Endothelial cell of umbilical vein (primary cell): ENCODE measurements around the gene SIRT5. TPM values are rescaled to one million over a fixed set of nuclear protein-coding genes. Genes with fewer than 3 reads are reported as not detected.

ENCODE experiments used
- BruUV-seq: library from RNA; stranded (reverse); fragments of 400-500 nt; replicated peaks from 2 replicates; lab custom pipeline; 2021; lab: Mats Ljungman, UMichigan
- CTCF ChIA-PET: fragments of 300-600, 350-600 bp; sonication (Branson Sonifier 250); formaldehyde crosslinking; loops from one replicate; lab custom pipeline; 2021; ENCODE audit warnings: antibody characterized with exemption, inconsistent platforms; lab: Charles Lee
- POLR2A ChIA-PET: fragments of 300-600, 350-600 bp; sonication (Branson Sonifier 250); formaldehyde crosslinking; loops from one replicate; lab custom pipeline; 2021; ENCODE audit warnings: antibody characterized with exemption, inconsistent platforms; lab: Charles Lee
- DNase-seq: peaks from one replicate; pipeline ENCODE4 v3.0.0-alpha.2; 2011; ENCODE audit warnings: low read depth, low spot score
- FAIRE-seq: peaks from 2 replicates; lab custom pipeline; 2011; peaks lifted over from hg19 to GRCh38; lab: Jason Lieb, UNC
- H2AFZ ChIP-seq: 2 replicates; pipeline ENCODE4 v1.6.0; 2012; ENCODE audit warnings: low read depth, low read length, control low read depth, inconsistent platforms
- H3K27ac ChIP-seq: 2 replicates; pipeline ENCODE4 v1.5.1; 2011; ENCODE audit warnings: low read depth, mild to moderate bottlenecking, control low read depth, low read length, moderate library complexity; ENCODE audit not compliant: insufficient read depth
- H3K27me3 ChIP-seq, 2 experiments: 2 replicates each; pipeline versions ENCODE4 v1.6.0 to v1.6.1; 2011; ENCODE audit warnings: low read length in 2 of 2, mixed read lengths in 1 of 2; ENCODE audit not compliant: control insufficient read depth in 2 of 2, insufficient read depth in 2 of 2
- H3K36me3 ChIP-seq, 2 experiments: 2 replicates in 1 of 2; 3 replicates in 1 of 2; pipeline ENCODE4 v1.5.1; 2011; ENCODE audit warnings: low read length in 2 of 2, mild to moderate bottlenecking in 1 of 2, moderate library complexity in 1 of 2; ENCODE audit not compliant: control insufficient read depth in 2 of 2, insufficient read depth in 2 of 2; ENCODE audit errors: extremely low read depth in 1 of 2
- H3K4me1 ChIP-seq: 3 replicates; pipeline ENCODE4 v1.5.1; 2011; ENCODE audit warnings: mild to moderate bottlenecking, low read length; ENCODE audit not compliant: control insufficient read depth, insufficient read depth; ENCODE audit errors: extremely low read depth
- H3K4me2 ChIP-seq: 2 replicates; pipeline ENCODE4 v1.6.1; 2011; ENCODE audit warnings: low read length, control low read depth, mixed read lengths; ENCODE audit not compliant: insufficient read depth
- H3K4me3 ChIP-seq, 3 experiments: fragments of 200-600 bp in 1 of 3; sonication (generic), shearing (Covaris generic) in 1 of 3; replicated peaks in 1 of 3; 2 replicates each; pipeline ENCODE4 v1.5.1; 2011 to 2016; ENCODE audit warnings: control low read depth in 3 of 3, low read length in 3 of 3, mild to moderate bottlenecking in 2 of 3, inconsistent platforms in 1 of 3, low read depth in 1 of 3, moderate library complexity in 1 of 3; ENCODE audit not compliant: insufficient read depth in 1 of 3
- H3K79me2 ChIP-seq: 2 replicates; pipeline ENCODE4 v1.6.0; 2012; ENCODE audit warnings: low read length, inconsistent platforms; ENCODE audit not compliant: control insufficient read depth, insufficient read depth
- H3K9ac ChIP-seq: replicated peaks from 2 replicates; pipeline ENCODE3; 2011; ENCODE audit warnings: low read length, control low read depth; ENCODE audit not compliant: insufficient read depth; ENCODE audit errors: extremely low read depth
- H3K9me1 ChIP-seq: replicated peaks from 3 replicates; pipeline ENCODE4 v1.6.0; 2011; ENCODE audit warnings: mild to moderate bottlenecking, low read length; ENCODE audit not compliant: control insufficient read depth, insufficient read depth; ENCODE audit errors: extremely low read depth
- H3K9me3 ChIP-seq: replicated peaks from 2 replicates; pipeline ENCODE4 v1.5.1; 2012; ENCODE audit warnings: low read length, inconsistent platforms; ENCODE audit not compliant: control insufficient read depth, insufficient read depth
- H4K20me1 ChIP-seq: replicated peaks from 2 replicates; pipeline ENCODE3; 2011; ENCODE audit warnings: mild to moderate bottlenecking, low read length; ENCODE audit not compliant: control insufficient read depth, insufficient read depth; ENCODE audit errors: extremely low read depth
- CTCF ChIP-seq, 2 donors: IDR thresholded peaks; 1 replicate in 1 of 2; 2 replicates in 1 of 2; pipeline ENCODE4 v1.5.1; 2011; ENCODE audit warnings: low read length in 2 of 2, mild to moderate bottlenecking in 2 of 2, moderate library complexity in 2 of 2, control low read depth in 1 of 2, inconsistent platforms in 1 of 2, low read depth in 1 of 2; ENCODE audit not compliant: insufficient read depth in 1 of 2; ENCODE audit errors: extremely low read depth in 1 of 2
- EZH2 ChIP-seq: IDR thresholded peaks from 2 replicates; pipeline ENCODE4 v1.6.1; 2012; ENCODE audit warnings: borderline replicate concordance, low read depth, mild to moderate bottlenecking, moderate library complexity, low read length, inconsistent platforms; ENCODE audit not compliant: severe bottlenecking
- FOS ChIP-seq: IDR thresholded peaks from 2 replicates; pipeline ENCODE4 v1.6.1; 2011; ENCODE audit warnings: mild to moderate bottlenecking, low read length, moderate library complexity, borderline replicate concordance; ENCODE audit not compliant: insufficient read depth
- GATA2 ChIP-seq: IDR thresholded peaks from 2 replicates; pipeline ENCODE4 v1.7.0; 2011; ENCODE audit warnings: low read depth, mild to moderate bottlenecking, moderate library complexity, mixed read lengths, low read length; ENCODE audit not compliant: insufficient read length, insufficient read depth
- JUN ChIP-seq: IDR thresholded peaks from 2 replicates; pipeline ENCODE4 v1.6.1; 2011; ENCODE audit warnings: borderline replicate concordance, low read depth; ENCODE audit not compliant: insufficient read length, insufficient read depth
- MYC ChIP-seq: IDR thresholded peaks from one replicate; pipeline ENCODE4 v1.6.1; 2011; ENCODE audit warnings: mild to moderate bottlenecking, low read depth, low read length
- POLR2A ChIP-seq: IDR thresholded peaks from 2 replicates; pipeline ENCODE4 v1.6.1; 2012; ENCODE audit warnings: low read depth, mild to moderate bottlenecking, control low read depth, low read length
- POLR2AphosphoS5 ChIP-seq: IDR thresholded peaks from 2 replicates; pipeline ENCODE4 v1.6.1; 2012; ENCODE audit warnings: low read depth, mild to moderate bottlenecking, control low read depth, low read length, moderate library complexity; ENCODE audit not compliant: insufficient read depth
- dilution Hi-C: fragments of 300-500 bp; cut with MboI; formaldehyde crosslinking; loops from one replicate; pipeline ENCODE4 v1.15.0; 2019; ENCODE audit warnings: low sequenced_read_pairs; ENCODE audit not compliant: extremely low pct_ligation_motif_present
- intact Hi-C: fragments of 100-400 bp; cut with micrococcal nuclease; formaldehyde crosslinking; loops from one replicate; pipeline ENCODE4 v1.10.0; 2022
- polyA plus RNA-seq, 4 experiments: library from polyadenylated mRNA; depleted of rRNA in 3 of 4; stranded (reverse) in 3 of 4; unstranded in 1 of 4; fragments of >200 nt; gene quantifications; 2 replicates each; pipeline versions ENCODE4 v1.2.1 to v1.2.3, GENCODE V29; 2011 to 2012; ENCODE audit warnings: missing spikeins in 1 of 4
- total RNA-seq: library from RNA; stranded (reverse); gene quantifications from 2 replicates; pipeline ENCODE4 v1.2.3, GENCODE V29; 2021
- TF ChIP-seq, protein P1 (sequence below): IDR thresholded peaks from 2 replicates; pipeline ENCODE4 v1.6.1; 2011; ENCODE audit not compliant: insufficient read depth, insufficient read length

SIRT5 gene
- total and polyA plus RNA-seq, 2 donors (not counting 3 experiments of a cell fraction or from before 2014, with no cell fraction given), result 4.7 to 7.2 TPM

- H3K9ac ChIP-seq, result no peak overlapping the region
These were observed 55.2 kb downstream of the SIRT5 start for GRCh38 chr6:13629459-13630116.

DNA sequence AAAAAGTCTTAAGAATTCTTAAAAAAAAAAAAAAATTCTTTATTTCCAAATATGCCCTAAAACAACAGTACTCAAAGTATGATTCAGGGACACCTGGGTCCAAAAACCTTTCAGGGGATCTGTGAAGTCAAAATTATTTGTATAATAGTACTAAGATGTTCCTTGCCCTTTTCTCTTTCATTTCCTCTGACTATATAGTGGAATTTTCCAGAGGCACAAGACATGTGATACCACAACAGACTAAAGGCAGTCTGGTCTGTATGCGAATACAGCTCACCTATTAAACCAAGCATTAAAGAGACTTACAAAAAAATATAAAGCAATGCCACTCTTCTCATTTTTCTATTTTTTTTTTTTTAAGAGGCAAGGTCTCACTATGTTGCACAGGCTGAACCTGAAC is 56.1 kb downstream of the SIRT5 start:
- POLR2A ChIA-PET, result no interaction called here

More at GRCh38 chr6:13629459-13630116, 55.2 kb downstream of the SIRT5 start:
- Histone ChIP-seq H3K4me1 (no peaks in the 10 kb centered on the region), H3K27me3 (no peaks in the 10 kb centered on the region), H3K9me3 (no peaks in the 10 kb centered on the region), H3K4me3 (no peak overlapping the region), H4K20me1 (no peaks in the 10 kb centered on the region), H3K79me2 (no peaks in the 10 kb centered on the region), H3K4me2 (no peak overlapping the region), H3K27ac (no peak overlapping the region), H2AFZ (no peak overlapping the region), H3K36me3 (peaks cover 5 to 9% of the 10 kb centered on the region in 2 experiments), H3K9me1 (no peaks in the 10 kb centered on the region)
- POLR2A ChIA-PET, result no interaction called here
- no TSS peak for BruUV-seq
- TF ChIP-seq, protein P1, sequence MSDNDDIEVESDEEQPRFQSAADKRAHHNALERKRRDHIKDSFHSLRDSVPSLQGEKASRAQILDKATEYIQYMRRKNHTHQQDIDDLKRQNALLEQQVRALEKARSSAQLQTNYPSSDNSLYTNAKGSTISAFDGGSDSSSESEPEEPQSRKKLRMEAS, result no peak
- no peak for TF ChIP-seq EZH2
- TF ChIP-seq FOS, result no peak
- no peak for TF ChIP-seq MYC
- CTCF ChIA-PET, result interaction anchor here (0.7 kb wide), 1 partner anchor 15 kb away, joined by 3 read pairs; the partner anchor contains the start of gene NOL7
- FAIRE-seq (no peak), DNase-seq (peak; percentile 65)
- dilution Hi-C loops, result no loop called here
- intact Hi-C loops, result loop anchor here (10.0 kb wide), 1 partner anchor 435 kb away; no protein-coding TSS in a partner anchor

More for the DNA sequence above, 56.1 kb downstream of the SIRT5 start:
- H3K4me3 ChIP-seq, result no peak overlapping the region
- BruUV-seq, result no TSS peak
- TF ChIP-seq GATA2, result no peak
- TF ChIP-seq FOS, result no peak
- no peak for TF ChIP-seq POLR2A
- no peak for TF ChIP-seq CTCF (IDR thresholded peaks at IDR 0.05; ENCODE audit: extremely low read depth in 1 of 2, insufficient read depth in 1 of 2, low read depth in 1 of 2, low read length in 2 of 2)
- TF ChIP-seq MYC, result no peak
- TF ChIP-seq JUN, result no peak
- no peak for TF ChIP-seq EZH2
- TF ChIP-seq, protein P1, result no peak
- TF ChIP-seq POLR2AphosphoS5, result no peak
- H4K20me1 ChIP-seq, result no peaks in the 10 kb centered on the region
- dilution Hi-C loops (no loop called here), intact Hi-C loops (no loop called here)
- no peaks in the 10 kb centered on the region for H3K9me3 ChIP-seq
- H2AFZ ChIP-seq, result no peak overlapping the region
- H3K9me1 ChIP-seq, result no peaks in the 10 kb centered on the region
- no peak overlapping the region for H3K4me2 ChIP-seq
- no peaks in the 10 kb centered on the region for H3K79me2 ChIP-seq
- H3K27me3 ChIP-seq, result no peaks in the 10 kb centered on the region
- FAIRE-seq (no peak), DNase-seq (no peak)
- H3K36me3 ChIP-seq, result peaks cover 3 to 9% of the 10 kb centered on the region in 2 experiments
- no peaks in the 10 kb centered on the region for H3K4me1 ChIP-seq
- CTCF ChIA-PET, result interaction anchor here (1.0 to 1.5 kb wide), 2 partner anchors 15 to 47 kb away, joined by 3 to 4 read pairs; partner anchors contain the start of gene NOL7
- H3K9ac ChIP-seq, result no peak overlapping the region
- no peak overlapping the region for H3K27ac ChIP-seq
